Astrocyte of the cerebellum (primary cell): ENCODE results near the gene SCGN.

Experiments
- DNase-seq: peaks from one replicate; pipeline ENCODE4 v3.0.0-alpha.2; 2011; ENCODE audit warnings: low read depth
- H3K4me3 ChIP-seq: 2 replicates; pipeline ENCODE4 v1.5.1; 2011; ENCODE audit warnings: mild to moderate bottlenecking, low read depth, low read length, moderate library complexity
- CTCF ChIP-seq: IDR thresholded peaks from 2 replicates; pipeline ENCODE4 v1.5.1; 2012; ENCODE audit warnings: low read length, low read depth, moderate library complexity, mild to moderate bottlenecking; ENCODE audit errors: missing control alignments
- in situ Hi-C: cut with HindIII; loops from 2 replicates; pipeline ENCODE4 v1.10.0; 2017; ENCODE audit warnings: low sequenced_read_pairs

Gene SCGN

GRCh38 chr6:25641940-25642666 is 9.9 kb upstream of the SCGN start:
- no peak for DNase-seq
- TF ChIP-seq CTCF: no peak
- in situ Hi-C loops: no loop called here

GRCh38 chr6:25642667-25643328 is 9.2 kb upstream of the SCGN start:
- DNase-seq: no peak

More at GRCh38 chr6:25641940-25642666, 9.9 kb upstream of the SCGN start:
- H3K4me3 ChIP-seq: no peak overlapping the region

DNA sequence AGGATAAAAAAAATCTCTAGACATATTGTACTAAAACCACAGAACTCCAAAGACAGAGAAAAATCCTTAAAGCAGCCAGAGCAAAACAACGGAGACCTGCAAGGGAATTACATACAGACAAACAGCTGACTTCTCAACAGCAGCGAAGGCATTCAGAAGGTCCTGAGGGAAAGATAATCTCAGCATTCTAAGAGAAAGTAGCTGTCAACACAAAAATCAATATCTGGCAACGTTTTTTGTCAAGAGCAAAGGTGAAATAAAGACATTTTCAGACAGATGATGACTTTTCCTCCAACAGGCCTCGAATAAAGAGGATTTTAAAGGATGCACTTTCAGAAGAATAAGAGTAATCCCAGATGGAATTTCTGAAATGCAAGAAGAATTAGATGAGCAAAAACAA is 6.1 kb upstream of the SCGN start:
- in situ Hi-C loops: no loop called here

More at GRCh38 chr6:25642667-25643328, 9.2 kb upstream of the SCGN start:
- H3K4me3 ChIP-seq: no peak overlapping the region
- no peak for TF ChIP-seq CTCF
- in situ Hi-C loops: no loop called here

GRCh38 chr6:25649611-25650010 is 2.4 kb upstream of the SCGN start:
- DNase-seq: no peak
- no peak for TF ChIP-seq CTCF
- in situ Hi-C loops: no loop called here
- H3K4me3 ChIP-seq: no peak overlapping the region

More for the DNA sequence above, 6.1 kb upstream of the SCGN start:
- no peak overlapping the region for H3K4me3 ChIP-seq
- no peak for TF ChIP-seq CTCF
- no peak for DNase-seq

- in situ Hi-C loops: no loop called here
- DNase-seq: no peak
- no peak overlapping the region for H3K4me3 ChIP-seq
- no peak for TF ChIP-seq CTCF
Measured at GRCh38 chr6:25655723-25656122, 3.7 kb downstream of the SCGN start.

DNA sequence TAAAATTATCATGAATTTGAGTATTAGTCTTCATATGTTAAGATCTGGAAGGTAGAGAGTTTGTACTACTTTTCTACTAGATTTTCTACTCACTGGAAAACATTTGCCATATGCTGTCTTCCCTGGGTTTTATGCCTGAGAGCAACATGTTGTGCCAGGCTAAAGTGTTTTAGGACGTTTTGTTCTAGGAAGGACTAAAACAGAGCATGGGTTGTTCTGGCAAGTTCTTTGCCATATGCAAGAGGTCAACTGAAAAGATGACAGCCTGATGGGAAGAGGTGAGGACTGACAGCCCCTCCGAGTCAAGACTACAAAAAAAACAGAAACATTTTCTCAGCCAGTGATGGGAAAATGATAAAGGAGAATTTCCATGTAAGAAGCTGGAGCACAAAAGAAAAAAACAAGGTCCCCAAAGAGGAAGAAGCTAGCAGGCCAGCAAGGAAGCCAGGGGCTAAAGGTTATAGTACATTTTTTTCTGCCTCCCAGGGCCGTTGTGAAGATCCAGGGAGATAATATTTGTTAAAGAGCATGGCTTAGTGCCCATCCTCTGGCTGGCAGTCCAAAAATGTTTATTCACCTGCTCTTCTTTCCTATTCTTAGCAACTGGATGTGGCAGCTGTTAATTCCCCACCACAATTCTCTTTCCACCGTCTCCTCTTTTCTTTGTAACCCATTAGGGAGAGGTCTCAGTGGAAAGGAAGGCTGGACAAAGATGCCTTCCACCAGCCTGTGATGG is 7.8 kb downstream of the SCGN start:
- no peak for DNase-seq
- in situ Hi-C loops: no loop called here
- no peak for TF ChIP-seq CTCF
- no peak overlapping the region for H3K4me3 ChIP-seq
